ENCODE results near the gene TNS1.
"Not testable (repeated sequence)": the region's sequence is repeated elsewhere in the genome, so short reads cannot be mapped to it uniquely, and the experiment has no call there.

TNS1 gene

DNA sequence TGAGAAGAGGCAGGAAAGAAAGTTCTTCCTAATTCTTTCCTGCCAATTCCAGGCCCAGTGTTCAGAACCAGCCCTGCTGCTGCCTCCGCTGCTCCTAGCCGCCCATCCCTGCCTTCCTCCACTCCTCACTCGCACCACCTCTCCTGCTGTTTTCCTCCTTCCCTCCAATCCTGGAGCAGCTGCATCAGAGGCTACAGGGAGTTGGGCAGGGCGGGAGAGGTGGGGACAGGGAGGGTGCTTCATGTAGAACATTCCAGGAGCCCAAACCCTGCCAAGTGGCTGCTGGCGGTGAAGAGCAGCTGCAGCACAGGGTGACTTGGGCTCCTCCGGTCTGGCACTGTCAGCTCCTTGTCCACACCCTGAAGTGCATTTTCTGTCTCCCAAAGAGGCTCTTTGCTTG, 176.3 kb downstream of the TNS1 start:
- peak; percentile 19 for DNase-seq

DNA sequence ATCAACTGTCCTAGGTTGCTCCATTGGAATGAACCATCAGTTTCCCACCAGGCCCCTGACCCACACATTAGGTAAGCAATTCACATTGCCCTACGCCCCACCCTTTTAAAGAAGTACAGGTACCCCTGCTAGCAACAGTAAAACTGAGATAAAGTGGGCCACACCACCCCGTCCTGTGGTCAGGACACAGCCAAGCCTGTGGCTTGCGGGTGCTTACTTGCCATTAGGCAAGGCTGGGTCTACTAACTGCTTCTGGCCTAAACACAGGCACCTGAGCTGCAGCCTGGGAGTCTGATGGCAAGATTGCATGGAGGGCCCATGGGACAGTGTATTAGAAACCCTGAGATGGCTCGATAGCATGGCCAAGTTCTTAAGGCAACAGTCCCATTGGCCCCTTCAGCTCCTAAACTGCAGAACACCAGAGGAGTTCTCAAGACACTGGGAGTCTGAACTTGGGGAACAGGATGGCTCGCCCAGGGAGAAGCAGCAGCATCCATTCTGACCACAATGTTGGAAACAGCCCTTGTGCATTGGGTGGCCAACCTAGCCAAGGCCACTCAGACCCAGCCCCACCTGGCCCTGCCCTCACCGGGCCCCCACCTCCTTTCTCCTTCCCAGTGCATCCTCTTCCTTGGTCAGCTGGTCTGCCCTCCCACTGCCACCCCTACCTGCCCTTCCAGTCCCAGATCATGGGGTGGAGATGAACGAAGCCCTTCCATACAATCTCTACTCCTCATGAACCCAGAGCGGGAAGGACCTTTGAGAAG, 177.1 kb downstream of the TNS1 start:
- no peak for DNase-seq

DNA sequence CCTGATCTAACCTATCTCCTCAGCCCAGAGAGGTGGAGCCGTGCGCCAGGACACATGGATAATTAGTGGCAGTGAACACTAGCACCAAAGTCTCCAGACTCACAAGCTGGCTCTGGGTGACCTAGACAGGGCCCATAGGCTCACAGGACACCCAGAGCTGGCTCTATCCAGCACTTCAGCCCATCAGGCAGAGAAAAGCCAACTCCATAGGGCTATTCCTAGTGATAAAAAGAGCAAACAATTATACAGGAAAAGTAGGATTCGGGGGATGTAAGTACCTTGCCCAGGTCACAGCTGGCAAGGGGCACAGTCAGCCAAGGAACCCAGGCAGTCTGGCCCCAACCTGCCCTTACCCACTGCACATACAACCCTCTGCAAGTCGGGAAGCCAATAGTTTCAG, 178.6 kb downstream of the TNS1 start:
- DNase-seq, result no peak

DNA sequence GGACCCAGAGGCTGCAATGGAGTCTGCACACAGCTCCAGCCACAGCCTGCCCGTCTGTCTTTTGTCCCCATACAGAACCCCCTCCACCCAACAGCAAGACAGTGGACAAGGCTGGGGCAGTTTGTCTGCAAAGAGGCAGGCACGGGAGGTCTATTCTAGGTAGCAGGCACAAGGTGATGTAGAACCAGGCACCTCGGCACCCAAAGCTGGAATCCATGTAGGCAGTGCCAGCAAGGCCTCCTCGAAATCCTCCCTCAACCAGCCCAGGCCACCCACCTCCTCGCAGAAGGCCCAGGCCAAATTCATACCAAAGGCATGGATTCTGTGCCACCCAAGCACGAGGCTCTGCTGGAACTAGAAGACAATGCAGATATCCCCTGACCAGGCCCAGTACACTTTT, 179.2 kb downstream of the TNS1 start:
- no peak for DNase-seq

DNA sequence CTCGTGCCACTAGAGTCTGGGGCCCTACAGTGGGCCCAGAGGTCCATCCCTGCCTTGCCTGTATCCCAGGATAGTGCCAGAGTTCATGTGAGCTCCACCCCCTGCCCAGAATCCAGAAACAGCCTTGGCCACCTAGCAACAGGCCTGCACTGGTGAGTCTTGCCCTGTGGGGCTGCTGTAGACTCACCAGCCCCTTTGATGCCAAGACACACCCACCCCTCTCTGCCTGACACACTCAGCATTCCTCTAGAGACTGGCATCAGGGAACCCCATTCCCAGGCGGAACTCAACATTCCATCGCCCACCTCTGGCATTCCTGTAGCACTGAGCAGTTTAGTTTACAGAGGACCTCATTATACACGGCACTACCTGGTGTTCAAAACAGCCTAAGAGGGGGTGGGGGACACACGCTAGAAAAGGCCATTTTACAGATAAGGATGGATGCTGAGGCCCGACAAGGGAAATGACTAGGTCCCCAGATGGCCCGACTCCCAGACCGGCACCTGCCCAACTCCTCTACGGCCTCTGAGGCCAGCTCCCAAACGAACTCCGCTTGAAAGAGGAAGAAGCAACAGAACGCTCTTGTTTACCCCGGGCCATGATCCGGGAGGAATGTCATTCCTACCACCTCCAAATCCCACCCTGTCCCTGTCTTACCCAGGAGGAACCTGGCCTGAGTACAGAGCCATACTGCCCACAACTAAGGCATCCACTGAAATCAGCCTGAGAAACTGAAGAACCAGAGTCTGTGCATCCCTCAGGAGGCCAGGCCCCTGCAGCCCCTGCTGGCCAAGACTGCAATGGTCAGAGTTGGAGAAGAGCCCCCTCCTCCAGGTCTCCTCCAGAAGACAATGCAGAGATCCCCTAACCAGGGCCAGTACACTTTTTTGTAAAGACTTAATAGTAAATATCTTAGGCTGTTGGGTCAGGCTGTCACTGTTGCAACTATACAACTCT, 180.2 kb downstream of the TNS1 start:
- no peak for DNase-seq

DNA sequence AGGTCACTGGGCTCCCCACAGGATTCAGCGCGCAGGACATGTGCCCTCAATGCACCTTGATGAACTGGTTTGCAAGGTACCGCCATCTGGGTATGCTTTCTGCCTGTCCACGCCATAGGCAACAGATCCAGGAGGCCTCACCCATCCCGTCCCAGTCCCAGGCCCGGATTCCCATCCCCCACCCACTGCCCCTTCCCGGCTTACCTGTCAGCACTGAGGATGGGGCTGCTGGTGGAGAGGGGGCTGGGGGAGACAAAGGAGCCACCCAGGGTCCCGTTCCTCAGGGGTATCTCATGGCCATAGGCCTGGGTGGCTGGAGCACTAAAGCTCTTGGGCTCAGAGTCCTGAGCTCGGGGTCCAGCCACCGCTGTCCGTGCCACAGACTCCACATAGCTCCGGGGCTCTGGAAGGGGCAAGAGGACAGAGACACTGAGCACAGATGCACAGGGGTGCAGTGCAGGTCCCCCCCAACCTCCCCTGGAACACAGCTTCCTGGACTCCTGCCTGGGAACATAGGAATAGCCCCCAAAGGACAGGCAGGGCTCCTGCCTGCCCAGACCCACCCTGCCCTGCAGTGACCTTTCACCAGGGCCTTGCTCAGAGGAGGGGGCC, 181.2 kb downstream of the TNS1 start:
- DNase-seq, result no peak

DNA sequence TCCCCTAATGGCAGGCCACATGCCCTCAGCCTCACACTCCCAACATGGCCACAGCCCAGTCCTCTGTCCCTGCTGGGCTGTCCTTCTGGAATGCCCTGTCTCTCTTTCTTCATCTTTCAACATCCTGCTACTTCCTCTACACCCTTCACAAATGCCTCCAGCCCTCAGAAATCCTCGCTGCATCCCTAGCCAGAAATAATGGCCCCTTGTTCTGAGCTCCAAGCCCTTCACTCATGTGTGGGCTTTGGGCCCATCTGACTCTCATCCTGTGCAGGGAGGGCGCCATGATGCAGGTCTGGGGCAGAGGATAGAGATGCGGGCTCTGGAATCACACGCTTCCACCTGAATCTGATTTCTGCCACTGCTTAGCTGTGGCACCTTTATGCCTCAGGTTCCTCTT, 181.9 kb downstream of the TNS1 start:
- DNase-seq, result no peak

DNA sequence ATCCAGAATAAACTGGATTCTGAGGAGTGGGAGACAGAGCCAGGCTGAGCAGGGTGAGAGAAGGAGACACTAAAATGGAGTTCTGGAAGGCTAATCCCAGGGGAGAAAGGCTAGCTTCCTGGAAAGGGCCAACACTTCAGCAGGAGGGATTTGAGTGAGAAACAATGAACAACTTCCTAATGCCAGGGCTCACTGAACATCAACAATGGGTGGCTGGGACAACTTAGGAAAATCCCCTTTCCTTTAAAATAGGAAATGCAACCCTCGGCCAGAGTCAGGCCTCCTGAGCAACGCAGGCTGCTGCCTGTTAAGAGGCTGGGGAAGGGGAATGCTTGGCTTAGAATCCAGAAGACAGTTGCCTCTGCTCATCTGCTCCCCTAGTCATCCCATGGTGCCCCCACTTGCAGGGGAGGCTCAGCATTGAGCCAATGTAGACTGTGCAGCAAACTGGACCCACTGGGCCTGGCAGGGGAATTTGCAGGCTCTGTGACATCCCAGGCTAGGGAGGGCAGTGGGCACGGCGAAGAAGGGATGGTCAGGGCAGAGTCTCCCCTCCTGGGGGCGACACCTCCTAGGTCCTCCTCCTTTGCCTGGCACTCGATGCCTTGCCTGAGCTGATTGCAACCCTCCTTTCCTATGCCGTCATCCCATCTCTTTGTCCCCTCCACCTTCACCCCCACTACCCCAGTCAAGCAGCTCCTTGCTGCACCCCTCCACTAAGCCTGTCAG, 182.5 kb downstream of the TNS1 start:
- DNase-seq, result no peak

DNA sequence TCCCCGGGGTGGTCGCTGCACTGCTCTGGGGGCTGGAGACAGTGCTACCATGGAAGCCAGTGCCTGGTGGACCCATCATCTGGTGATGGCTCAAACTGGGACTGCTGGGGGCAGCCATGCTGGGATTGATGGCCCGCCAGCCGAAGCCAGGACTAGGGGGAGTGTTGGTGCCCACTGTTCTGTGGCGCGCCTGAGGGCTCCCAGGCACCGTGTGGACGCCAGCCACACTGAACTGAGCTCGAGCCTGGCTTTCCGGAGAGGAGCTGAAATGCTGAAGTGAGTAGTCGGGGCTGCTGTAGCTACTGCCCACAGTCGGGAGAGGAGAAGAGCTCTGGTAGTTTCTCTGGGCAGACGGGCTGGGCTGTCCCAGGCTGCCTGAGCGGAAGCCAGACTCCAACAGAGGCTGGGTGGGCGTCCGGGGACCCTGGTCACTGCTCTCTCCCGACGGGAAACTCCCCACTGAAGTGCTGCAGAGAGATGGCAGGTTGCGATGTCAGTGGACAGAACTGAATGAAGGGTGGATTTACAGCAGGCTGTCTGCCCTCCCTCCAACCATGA, 184.4 kb downstream of the TNS1 start:
- no peak for DNase-seq

DNA sequence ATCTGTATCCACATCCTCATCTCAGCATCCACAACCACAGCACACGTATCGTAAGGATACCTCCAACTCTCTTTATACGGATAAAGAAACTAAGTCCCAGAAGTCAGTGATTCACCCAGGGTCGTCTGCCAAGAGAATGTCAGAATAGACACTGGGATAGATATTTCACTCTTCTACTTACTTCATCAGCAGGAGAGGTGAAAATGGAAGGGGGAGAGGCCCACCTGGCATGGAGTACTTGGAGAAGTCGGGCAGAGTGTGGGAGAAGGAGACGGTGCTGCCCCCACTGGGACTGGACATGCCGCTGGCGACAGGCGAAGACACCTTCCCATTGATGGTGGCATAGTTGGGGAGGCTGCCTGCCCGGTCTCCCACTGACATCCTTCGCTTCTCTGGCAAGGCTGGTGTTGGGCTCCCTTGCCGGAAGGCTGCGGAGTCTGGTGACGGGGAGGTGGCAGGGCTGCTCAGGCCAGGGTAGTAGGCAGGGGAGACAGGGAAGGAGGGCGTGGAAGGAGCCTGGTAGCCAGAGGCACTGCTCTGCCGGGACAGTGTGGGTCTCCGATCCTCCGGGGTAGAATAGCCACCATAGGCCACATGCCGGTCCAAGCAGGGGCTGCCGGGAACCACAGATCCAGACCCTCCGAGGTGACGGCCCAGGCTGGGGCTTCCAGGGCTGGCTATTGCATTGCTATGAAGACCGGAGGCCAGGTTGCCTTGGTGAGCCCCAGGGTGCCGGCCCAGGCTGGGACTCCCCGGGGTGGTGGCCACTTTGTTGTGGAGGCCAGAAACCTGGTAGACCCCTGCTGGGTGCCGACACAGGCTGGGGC, 185.1 kb downstream of the TNS1 start:
- DNase-seq, result no peak

DNA sequence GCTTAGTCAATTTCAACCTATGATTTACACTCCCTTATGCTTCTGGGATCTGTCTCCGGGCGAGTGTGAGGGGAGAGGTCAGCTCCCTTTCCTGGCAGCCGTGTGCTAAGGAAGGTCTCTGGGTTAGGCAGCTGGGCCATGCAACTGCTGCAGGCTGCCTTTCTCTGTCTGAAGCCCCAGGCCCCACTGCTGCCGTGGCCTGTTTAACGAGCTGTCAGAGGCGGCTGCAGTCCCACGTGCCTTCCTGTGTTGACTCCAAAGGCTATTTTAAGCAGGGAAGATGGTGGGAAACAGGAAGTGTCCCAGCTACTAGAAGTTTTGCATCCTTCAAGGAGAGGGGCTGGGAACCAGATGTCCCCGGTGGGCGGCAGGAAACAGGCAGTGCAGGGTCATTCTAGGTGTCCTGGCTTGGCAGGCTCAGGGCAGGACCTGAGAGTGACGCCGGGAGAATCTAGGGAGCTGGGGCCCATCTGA, 186.4 kb downstream of the TNS1 start:
- DNase-seq, result no peak

DNA sequence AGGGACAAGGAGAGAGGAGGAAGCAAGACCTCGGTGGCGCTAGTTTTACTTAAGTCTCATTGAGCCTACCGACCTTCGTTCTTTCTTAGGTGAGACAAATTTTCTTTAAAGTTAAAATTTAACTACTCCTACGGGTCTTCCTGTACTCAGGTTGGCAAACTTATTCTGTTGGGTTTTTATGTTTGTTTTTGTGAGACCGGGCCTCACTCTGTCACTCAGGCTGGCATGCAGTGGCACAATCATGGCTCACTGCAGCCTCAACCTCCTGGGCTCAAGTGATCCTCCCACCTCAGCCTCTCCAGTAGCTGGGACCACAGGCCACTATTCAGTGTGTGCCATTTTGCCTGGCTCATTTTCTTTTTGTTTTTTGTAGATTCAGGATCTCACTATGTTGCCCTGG, 189.0 kb downstream of the TNS1 start:
- no peak for DNase-seq

DNA sequence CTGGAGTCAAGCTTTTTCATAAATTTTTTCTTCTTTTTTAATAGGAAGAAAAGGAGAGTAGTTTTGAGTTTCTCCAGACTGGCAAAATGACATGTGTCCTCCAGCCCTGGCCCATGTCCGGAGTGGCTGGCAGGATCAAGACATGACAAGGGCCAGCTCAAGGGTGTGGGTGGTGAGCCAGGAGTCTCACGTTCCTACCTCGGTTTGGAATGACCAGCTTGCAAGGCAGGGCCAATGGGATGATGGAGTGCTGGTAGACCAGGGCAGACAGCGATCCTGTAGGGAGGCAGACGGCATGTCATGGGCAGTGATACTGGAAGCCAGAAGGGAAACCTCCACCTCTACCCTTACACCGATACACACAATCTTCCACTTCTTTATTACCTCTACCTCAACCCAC, 190.6 kb downstream of the TNS1 start:
- no peak for DNase-seq

DNA sequence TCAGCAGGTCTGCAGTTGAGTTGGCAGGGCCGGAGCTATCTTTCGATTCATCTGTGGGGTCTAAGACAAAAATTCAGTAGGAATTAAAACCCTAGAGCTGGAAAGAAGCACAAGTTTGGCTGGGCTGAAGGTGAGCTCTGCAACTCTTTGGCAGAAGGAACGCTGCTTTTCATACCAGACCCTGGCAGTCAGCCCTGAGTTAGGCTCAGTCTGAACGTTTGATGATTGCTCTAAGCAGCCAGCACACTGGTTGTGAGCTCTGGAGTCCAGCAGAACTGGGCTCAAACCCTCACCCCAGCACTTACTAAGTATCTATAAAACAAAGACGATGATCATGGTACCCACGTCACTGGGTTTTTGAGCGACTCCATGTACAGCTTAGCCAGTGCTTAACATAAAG, 192.5 kb downstream of the TNS1 start:
- no peak for DNase-seq

DNA sequence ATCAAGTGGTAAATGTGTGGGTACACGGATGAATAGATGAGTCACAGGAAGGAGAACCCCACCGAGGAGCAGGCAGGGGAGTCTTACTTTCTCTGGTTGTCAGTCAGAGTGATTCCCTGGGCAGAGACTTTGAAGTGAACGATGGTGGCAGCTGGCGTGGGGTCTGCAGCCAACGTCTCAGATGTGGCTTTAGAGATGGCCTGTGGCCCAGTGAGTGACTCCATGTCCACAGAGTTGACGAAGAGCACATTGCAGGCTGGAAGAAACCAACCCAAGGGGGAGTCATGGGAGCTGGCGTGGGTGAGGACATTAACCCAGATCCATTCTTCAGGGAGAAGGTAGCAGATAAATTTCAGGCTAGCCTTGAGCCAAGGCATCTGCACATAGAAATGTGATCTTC, 193.1 kb downstream of the TNS1 start:
- no peak for DNase-seq

DNA sequence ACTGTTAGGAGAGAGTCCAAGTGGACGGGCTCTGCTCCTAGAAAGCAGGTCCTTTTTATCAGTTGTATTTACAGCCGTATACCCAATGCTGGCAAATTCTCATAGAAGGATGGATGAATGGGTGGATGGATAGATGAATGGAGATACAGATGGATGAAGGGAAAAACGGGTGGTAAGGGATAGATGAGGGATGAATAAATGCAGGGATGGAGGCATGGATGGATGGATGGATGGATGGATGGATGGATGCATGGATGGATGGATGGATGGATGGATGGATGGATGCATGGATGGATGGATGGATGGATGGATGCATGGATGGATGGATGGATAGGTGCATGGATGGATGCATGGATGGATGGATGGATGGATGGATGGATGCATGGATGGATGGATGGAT, 193.8 kb downstream of the TNS1 start:
- not testable (repeated sequence) for DNase-seq

DNA sequence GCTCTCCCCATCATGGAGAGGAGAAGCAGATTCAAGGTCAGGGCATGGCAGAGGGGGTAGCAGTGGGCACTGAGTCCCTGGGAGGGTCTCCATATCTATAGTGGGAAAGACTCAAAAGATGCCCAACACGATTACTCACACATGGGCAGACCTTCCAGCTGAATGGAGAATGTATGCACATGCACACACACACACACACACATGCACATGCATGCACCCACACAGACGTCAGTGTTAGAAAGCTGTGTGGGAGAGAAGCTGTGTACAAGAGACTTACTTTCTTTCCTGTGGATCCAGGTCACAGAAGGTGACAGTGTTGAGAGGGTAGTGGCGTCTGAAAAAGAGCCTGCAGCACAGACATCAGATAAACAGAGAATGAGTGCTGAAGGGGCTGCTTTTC, 194.5 kb downstream of the TNS1 start:
- DNase-seq, result no peak

DNA sequence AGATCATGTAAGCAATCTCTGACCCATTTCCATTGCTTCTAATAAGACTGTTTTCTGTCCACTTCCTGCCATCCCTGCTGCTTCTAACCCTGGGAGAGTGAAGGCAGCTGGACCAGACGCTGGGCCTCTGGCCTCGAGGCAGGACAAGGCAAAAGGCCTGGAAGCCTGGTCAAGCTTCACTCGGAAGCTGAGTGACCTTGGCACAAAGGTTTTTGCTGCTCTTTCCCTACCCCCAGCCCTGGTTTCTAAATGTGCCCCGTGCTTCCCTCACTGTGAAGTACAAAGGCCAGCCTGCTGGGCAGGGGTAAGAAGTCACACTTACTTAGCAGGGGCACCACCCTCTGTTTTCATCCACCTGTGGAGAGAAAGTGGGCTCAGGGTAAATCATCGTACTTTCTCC, 195.0 kb downstream of the TNS1 start:
- no peak for DNase-seq

DNA sequence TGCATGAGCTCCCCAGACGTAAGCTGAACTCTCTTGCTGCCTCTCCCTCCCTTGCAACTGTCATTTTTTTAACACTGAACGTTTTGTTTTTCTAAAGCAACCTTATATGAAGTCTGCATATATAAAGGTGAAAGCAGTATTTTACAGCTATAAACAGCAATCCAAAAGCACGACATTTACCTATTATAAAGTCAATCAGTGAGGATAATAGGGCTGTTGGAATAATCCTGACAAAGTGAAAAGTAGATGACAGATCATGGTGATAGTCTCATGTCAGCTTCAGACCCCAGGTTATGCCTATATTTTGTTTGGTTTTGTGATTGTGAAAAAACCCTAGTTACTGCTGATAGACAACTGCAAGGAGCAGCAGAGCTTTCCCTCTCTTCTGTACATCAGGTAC, 195.8 kb downstream of the TNS1 start:
- no peak for DNase-seq

DNA sequence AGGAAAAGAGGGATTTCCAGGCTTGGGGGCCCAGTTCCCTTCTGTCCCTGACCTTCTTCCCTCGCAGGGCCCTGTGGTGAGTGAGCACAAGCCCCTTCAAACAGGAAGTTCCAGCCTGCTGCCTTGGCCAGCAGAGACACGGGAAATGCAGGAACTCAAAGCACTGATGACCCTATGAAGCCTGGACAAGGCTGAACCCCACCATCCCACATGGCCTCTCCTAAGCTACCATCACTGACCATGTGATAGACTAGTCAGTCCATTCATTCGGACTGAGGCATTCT, 196.4 kb downstream of the TNS1 start:
- DNase-seq, result no peak

DNA sequence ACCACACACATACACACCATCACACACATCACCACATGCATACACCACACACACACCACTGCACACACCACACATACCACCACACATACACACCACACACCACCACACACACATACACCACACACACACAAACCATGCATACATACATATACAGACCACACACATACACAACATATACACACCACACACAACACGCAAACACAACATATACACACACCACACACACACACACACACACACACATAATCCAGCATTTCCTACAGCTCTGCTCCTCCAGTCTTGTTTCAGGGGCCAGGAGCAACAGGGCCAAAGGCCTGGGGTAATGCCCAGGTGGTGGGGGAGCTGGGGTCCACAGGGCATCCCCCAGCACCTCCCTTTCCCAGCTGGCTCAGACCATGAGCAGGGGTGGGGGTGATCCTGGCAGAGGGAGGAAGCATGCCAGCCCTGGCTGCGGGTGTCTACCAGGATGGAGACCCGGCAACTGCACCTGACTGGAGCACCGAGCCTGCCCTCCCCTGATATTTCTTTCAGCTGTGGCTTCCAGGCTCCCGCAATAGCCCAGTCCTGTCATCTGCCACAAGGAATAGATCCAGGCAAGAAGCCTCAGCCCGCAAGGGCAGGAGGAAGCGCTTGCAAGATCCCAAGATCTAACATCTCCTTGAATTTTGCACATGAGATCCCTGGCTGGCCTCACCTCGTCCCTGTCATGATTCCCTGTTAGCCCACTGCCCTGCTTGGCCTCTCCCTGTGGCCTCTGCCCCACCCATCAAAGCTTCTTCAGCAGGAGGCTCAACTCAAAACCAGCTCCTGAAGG, 196.9 kb downstream of the TNS1 start:
- DNase-seq, result no peak
